ENCODE data around the gene PLCL2.

The PLCL2 gene

DNA sequence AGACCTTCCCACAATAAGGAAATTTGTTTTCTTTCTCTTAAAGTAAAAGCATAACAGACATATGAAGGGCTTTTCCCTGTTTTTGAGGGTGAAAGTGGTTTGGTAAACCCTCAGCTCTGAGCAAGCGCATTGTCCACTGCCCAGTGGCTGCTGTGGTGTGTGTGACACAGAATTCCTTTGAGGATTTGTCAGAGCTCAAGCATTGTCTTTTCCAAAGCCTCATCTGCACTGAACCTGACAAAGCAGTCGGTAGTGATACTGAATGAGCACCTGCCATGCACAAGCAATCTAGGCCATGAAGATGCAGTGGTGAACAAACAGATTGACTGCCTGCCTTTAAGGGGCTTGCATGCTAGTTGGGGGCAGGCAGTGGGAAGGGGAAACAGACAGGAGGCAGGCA lies 128.3 kb downstream of the PLCL2 start:
- H3K9me3 ChIP-seq (ENCODE audit: insufficient read depth, low read length) = no peaks in the 10 kb centered on the region
- no peak for DNase-seq (ENCODE audit: low read depth, low spot score)
- no peak overlapping the region for H3K4me3 ChIP-seq (ENCODE audit: insufficient read length, low read depth)
- no peak overlapping the region for H3K9ac ChIP-seq (ENCODE audit: insufficient read length, low read depth)
- no peaks in the 10 kb centered on the region for H3K36me3 ChIP-seq (ENCODE audit: insufficient read depth, insufficient read length, low read length)
- H3K27me3 ChIP-seq (ENCODE audit: insufficient read depth, insufficient read length) = no peaks in the 10 kb centered on the region
- no peaks in the 10 kb centered on the region for H3K4me1 ChIP-seq (ENCODE audit: insufficient read depth, insufficient read length)
- no peak for TF ChIP-seq SUZ12 (IDR thresholded peaks at IDR 0.05; ENCODE audit: extremely low read depth, insufficient read depth, insufficient read length)
- TF ChIP-seq YY1 (IDR thresholded peaks at IDR 0.05; ENCODE audit: insufficient read depth, insufficient read length) = no peak
- TF ChIP-seq ZNF274 (IDR thresholded peaks at IDR 0.05; ENCODE audit: low read depth, low read length) = no peak

DNA sequence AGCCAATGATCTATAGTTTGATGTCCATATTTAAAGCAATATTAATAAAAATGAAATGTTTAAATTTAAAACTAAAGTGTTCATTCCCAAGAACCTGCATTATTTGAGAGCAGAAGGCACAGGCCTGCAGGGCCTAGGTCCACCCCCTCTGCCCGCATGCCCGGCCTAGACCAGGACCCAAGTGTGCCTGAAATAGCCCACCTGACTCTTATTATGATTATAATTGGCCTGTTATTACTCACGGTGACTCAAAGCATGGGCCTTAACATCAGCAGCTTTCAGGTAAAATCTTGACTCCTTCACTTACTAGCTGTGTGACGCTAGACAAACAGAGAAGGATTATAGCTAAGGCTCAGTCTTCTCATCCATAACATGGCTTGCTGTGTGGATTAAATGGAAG lies 128.8 kb downstream of the PLCL2 start:
- Histone ChIP-seq H3K36me3 (ENCODE audit: insufficient read depth, insufficient read length, low read length) (no peaks in the 10 kb centered on the region), H3K27me3 (ENCODE audit: insufficient read depth, insufficient read length) (no peaks in the 10 kb centered on the region), H3K4me3 (ENCODE audit: insufficient read length, low read depth) (no peak overlapping the region), H3K9ac (ENCODE audit: insufficient read length, low read depth) (no peak overlapping the region), H3K4me1 (ENCODE audit: insufficient read depth, insufficient read length) (peaks cover 2% of the 10 kb centered on the region), H3K9me3 (ENCODE audit: insufficient read depth, low read length) (no peaks in the 10 kb centered on the region)
- DNase-seq (ENCODE audit: low read depth, low spot score) = no peak
- TF ChIP-seq YY1 (IDR thresholded peaks at IDR 0.05; ENCODE audit: insufficient read depth, insufficient read length) (no peak), SUZ12 (IDR thresholded peaks at IDR 0.05; ENCODE audit: extremely low read depth, insufficient read depth, insufficient read length) (no peak), ZNF274 (IDR thresholded peaks at IDR 0.05; ENCODE audit: low read depth, low read length) (no peak)

DNA sequence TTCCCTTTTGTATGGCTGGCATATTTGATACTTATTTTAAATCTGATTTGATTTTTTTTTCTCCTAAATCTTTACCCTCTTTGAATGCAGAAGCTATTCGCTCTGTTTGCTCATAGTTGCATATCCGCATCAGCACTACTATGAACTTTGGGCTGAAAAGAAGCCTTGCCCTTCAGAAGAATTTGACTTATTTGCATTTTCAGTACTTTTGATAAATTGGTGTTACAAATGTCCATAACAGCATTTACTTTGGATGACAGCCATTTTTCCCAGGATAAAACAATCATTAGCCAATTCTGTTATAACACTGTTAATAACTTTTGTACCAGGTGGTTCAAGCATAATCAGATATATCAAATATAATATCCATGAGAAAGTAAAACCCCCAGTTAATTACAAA lies 129.5 kb downstream of the PLCL2 start:
- TF ChIP-seq YY1 (IDR thresholded peaks at IDR 0.05; ENCODE audit: insufficient read depth, insufficient read length) (no peak), ZNF274 (IDR thresholded peaks at IDR 0.05; ENCODE audit: low read depth, low read length) (no peak), SUZ12 (IDR thresholded peaks at IDR 0.05; ENCODE audit: extremely low read depth, insufficient read depth, insufficient read length) (no peak)
- DNase-seq (ENCODE audit: low read depth, low spot score) = no peak
- H3K27me3 ChIP-seq (ENCODE audit: insufficient read depth, insufficient read length) = no peaks in the 10 kb centered on the region

DNA sequence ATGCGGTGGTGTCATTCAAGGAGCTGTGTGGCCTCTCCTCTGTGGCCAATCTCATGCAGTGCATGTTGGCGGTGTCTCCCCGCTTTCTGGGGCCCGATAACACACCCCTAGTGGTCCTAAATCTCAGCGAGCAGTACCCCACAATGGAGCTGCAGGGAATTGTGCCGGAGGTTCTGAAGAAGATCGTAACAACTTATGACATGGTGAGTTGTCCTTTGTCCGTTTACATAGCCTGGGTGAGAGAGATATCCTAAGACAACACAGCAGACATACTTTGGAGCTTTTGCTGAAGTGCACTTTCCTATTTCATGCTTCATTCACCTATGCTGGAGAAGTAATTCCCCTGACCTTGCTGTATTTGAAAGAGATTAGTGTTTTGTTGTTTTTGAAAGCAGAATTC lies 130.0 kb downstream of the PLCL2 start:
- DNase-seq (ENCODE audit: low read depth, low spot score) = no peak
- Histone ChIP-seq H3K36me3 (ENCODE audit: insufficient read depth, insufficient read length, low read length) (no peaks in the 10 kb centered on the region), H3K9ac (ENCODE audit: insufficient read length, low read depth) (no peak overlapping the region), H3K4me1 (ENCODE audit: insufficient read depth, insufficient read length) (peaks cover 2% of the 10 kb centered on the region), H3K4me3 (ENCODE audit: insufficient read length, low read depth) (no peak overlapping the region), H3K9me3 (ENCODE audit: insufficient read depth, low read length) (no peaks in the 10 kb centered on the region), H3K27me3 (ENCODE audit: insufficient read depth, insufficient read length) (no peaks in the 10 kb centered on the region)
- TF ChIP-seq YY1 (IDR thresholded peaks at IDR 0.05; ENCODE audit: insufficient read depth, insufficient read length) = no peak

More for the DNA sequence above, 129.5 kb downstream of the PLCL2 start:
- Histone ChIP-seq H3K36me3 (ENCODE audit: insufficient read depth, insufficient read length, low read length) (no peaks in the 10 kb centered on the region), H3K9me3 (ENCODE audit: insufficient read depth, low read length) (no peaks in the 10 kb centered on the region), H3K9ac (ENCODE audit: insufficient read length, low read depth) (no peak overlapping the region), H3K4me3 (ENCODE audit: insufficient read length, low read depth) (no peak overlapping the region), H3K4me1 (ENCODE audit: insufficient read depth, insufficient read length) (peaks cover 2% of the 10 kb centered on the region)

DNA sequence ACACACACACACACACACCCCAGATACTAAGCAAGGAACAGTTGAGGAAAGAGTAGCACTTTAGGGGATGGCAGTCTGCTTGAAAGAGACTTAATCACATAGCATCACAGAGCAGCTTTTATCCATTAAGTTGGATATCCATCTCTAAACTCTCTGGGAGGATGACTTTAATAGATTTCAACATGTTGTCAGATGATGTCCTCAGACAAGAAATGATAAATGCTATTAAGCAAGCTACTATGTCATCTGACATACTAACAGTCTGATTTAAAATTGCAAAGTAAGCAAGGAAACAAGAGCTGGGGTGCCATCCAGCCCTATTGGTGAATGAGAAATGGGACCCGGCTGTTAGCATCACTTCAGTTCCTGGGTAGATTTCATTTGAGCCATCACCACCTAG lies 136.9 kb downstream of the PLCL2 start:
- TF ChIP-seq YY1 (IDR thresholded peaks at IDR 0.05; ENCODE audit: insufficient read depth, insufficient read length) (no peak), SUZ12 (IDR thresholded peaks at IDR 0.05; ENCODE audit: extremely low read depth, insufficient read depth, insufficient read length) (no peak), ZNF274 (IDR thresholded peaks at IDR 0.05; ENCODE audit: low read depth, low read length) (no peak)
- H3K9me3 ChIP-seq (ENCODE audit: insufficient read depth, low read length) = no peaks in the 10 kb centered on the region
- peaks cover 2% of the 10 kb centered on the region for H3K4me1 ChIP-seq (ENCODE audit: insufficient read depth, insufficient read length)
- no peaks in the 10 kb centered on the region for H3K36me3 ChIP-seq (ENCODE audit: insufficient read depth, insufficient read length, low read length)
- no peak overlapping the region for H3K9ac ChIP-seq (ENCODE audit: insufficient read length, low read depth)
- no peak overlapping the region for H3K4me3 ChIP-seq (ENCODE audit: insufficient read length, low read depth)
- H3K27me3 ChIP-seq (ENCODE audit: insufficient read depth, insufficient read length) = no peaks in the 10 kb centered on the region
- no peak for DNase-seq (ENCODE audit: low read depth, low spot score)

DNA sequence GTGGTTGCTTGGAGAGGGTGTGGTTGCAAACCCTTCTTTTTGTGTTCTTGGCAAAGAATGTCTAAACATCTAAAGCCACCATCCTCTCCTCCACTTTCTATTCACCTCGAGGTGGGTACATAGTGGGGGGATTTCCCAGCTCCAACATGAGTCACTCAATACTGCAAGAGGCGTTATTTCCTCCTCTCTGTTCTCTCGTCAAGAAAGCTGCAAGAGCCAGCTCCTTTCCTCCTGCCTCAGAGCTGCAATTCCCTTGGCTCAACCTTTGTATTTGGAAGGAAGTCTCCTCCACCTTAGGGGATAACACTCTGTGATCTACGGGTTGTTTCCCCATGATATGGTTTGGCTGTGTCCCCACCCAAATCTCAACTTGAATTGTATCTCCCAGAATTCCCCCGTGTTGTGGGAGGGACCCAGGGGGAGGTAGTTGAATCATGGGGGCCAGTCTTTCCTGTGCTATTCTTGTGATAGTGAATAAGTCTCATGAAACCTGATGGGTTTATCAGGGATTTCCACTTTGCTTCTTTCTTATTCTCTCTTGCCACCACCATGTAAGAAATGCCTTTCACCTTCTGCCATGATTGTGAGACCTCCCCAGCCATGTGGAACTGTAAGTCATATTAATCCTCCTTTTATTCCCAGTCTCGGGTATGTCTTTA lies 138.4 kb downstream of the PLCL2 start:
- H3K9me3 ChIP-seq (ENCODE audit: insufficient read depth, low read length) = no peaks in the 10 kb centered on the region
- no peak overlapping the region for H3K4me3 ChIP-seq (ENCODE audit: insufficient read length, low read depth)
- TF ChIP-seq ZNF274 (IDR thresholded peaks at IDR 0.05; ENCODE audit: low read depth, low read length) (no peak), SUZ12 (IDR thresholded peaks at IDR 0.05; ENCODE audit: extremely low read depth, insufficient read depth, insufficient read length) (no peak), YY1 (IDR thresholded peaks at IDR 0.05; ENCODE audit: insufficient read depth, insufficient read length) (no peak)
- H3K36me3 ChIP-seq (ENCODE audit: insufficient read depth, insufficient read length, low read length) = no peaks in the 10 kb centered on the region
- no peak for DNase-seq (ENCODE audit: low read depth, low spot score)
- no peak overlapping the region for H3K9ac ChIP-seq (ENCODE audit: insufficient read length, low read depth)
- no peaks in the 10 kb centered on the region for H3K27me3 ChIP-seq (ENCODE audit: insufficient read depth, insufficient read length)
- H3K4me1 ChIP-seq (ENCODE audit: insufficient read depth, insufficient read length) = peaks cover 2% of the 10 kb centered on the region

DNA sequence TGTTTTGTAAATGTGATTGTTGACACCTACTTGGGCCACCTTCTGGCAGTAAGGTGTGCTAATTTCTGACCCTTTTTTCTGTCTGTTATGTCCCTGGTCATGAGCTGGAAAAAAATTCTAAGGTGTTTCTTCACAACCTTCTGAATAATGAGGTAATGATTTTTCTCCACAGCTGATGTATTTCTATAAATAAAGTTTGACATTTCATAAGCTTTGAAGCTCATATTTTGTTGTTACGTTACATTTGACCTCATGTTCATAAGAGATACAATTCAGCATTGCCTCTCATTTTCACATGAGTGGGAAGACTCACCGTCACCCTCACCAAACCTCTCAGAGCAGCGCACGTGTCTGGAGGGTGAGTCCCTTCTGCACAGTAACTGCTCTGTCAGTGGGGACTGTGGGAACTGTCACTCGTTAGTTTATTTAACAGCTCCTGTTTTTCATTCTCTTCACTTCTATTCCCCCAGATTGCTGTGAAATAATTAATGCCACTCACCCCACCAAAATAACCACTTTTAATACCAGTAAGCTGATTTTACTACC lies 140.9 kb downstream of the PLCL2 start:
- Histone ChIP-seq H3K9me3 (ENCODE audit: insufficient read depth, low read length) (no peaks in the 10 kb centered on the region), H3K9ac (ENCODE audit: insufficient read length, low read depth) (no peak overlapping the region), H3K4me1 (ENCODE audit: insufficient read depth, insufficient read length) (no peaks in the 10 kb centered on the region), H3K4me3 (ENCODE audit: insufficient read length, low read depth) (no peak overlapping the region), H3K27me3 (ENCODE audit: insufficient read depth, insufficient read length) (no peaks in the 10 kb centered on the region), H3K36me3 (ENCODE audit: insufficient read depth, insufficient read length, low read length) (no peaks in the 10 kb centered on the region)
- TF ChIP-seq YY1 (IDR thresholded peaks at IDR 0.05; ENCODE audit: insufficient read depth, insufficient read length) (no peak), SUZ12 (IDR thresholded peaks at IDR 0.05; ENCODE audit: extremely low read depth, insufficient read depth, insufficient read length) (no peak), ZNF274 (IDR thresholded peaks at IDR 0.05; ENCODE audit: low read depth, low read length) (no peak)
- DNase-seq (ENCODE audit: low read depth, low spot score) = no peak
